Mesendoderm (in vitro differentiated cells): ENCODE results near the gene GNA14.

Experiments
- DNase-seq: peaks from one replicate; pipeline ENCODE4 v3.0.0; 2013
- H2AK5ac ChIP-seq: 2 replicates; pipeline ENCODE4 v1.6.1; 2013; ENCODE audit warnings: low read length, inconsistent platforms
- H2BK120ac ChIP-seq: 2 replicates; pipeline ENCODE4 v1.6.1; 2013; ENCODE audit warnings: low read depth, mild to moderate bottlenecking, low read length, moderate library complexity, mixed read lengths
- H2BK15ac ChIP-seq: replicated peaks from 2 replicates; pipeline ENCODE4 v1.6.1; 2013; ENCODE audit warnings: low read depth, mild to moderate bottlenecking, moderate library complexity
- H2BK5ac ChIP-seq: 2 replicates; pipeline ENCODE4 v1.6.1; 2013; ENCODE audit warnings: low read length, inconsistent platforms
- H3K18ac ChIP-seq: 2 replicates; pipeline ENCODE4 v1.6.1; 2013; ENCODE audit warnings: mild to moderate bottlenecking, low read length, mixed read lengths
- H3K23ac ChIP-seq: one replicate; pipeline ENCODE4 v1.6.1; 2013; ENCODE audit warnings: low read length
- H3K27ac ChIP-seq: 2 replicates; pipeline ENCODE4 v1.5.1; 2013; ENCODE audit warnings: low read depth, mild to moderate bottlenecking, inconsistent platforms, low read length, moderate library complexity
- H3K27me3 ChIP-seq: 2 replicates; pipeline ENCODE4 v1.6.1; 2013; ENCODE audit warnings: low read length, control low read depth, mild to moderate bottlenecking, inconsistent platforms; ENCODE audit not compliant: insufficient read depth, poor library complexity
- H3K36me3 ChIP-seq: 2 replicates; pipeline ENCODE4 v1.6.1; 2013; ENCODE audit warnings: low read length, inconsistent platforms; ENCODE audit not compliant: control insufficient read depth, insufficient read depth
- H3K4ac ChIP-seq: one replicate; pipeline ENCODE4 v1.6.1; 2013; ENCODE audit warnings: low read depth, mild to moderate bottlenecking, low read length, moderate library complexity
- H3K4me1 ChIP-seq: 2 replicates; pipeline ENCODE4 v1.6.1; 2013; ENCODE audit warnings: low read depth, low read length, inconsistent platforms; ENCODE audit not compliant: control insufficient read depth
- H3K4me2 ChIP-seq: 2 replicates; pipeline ENCODE4 v1.6.1; 2013; ENCODE audit warnings: low read length
- H3K4me3 ChIP-seq: 2 replicates; pipeline ENCODE4 v1.5.1; 2013; ENCODE audit warnings: mild to moderate bottlenecking, low read length
- H3K56ac ChIP-seq: one replicate; pipeline ENCODE4 v1.6.1; 2013; ENCODE audit warnings: low read length
- H3K79me1 ChIP-seq: 2 replicates; pipeline ENCODE4 v1.6.1; 2013; ENCODE audit warnings: low read length, inconsistent platforms
- H3K79me2 ChIP-seq: 2 replicates; pipeline ENCODE4 v1.6.1; 2013; ENCODE audit warnings: mild to moderate bottlenecking, low read length; ENCODE audit not compliant: control insufficient read depth, insufficient read depth
- H3K9ac ChIP-seq: 2 replicates; pipeline ENCODE4 v1.6.1; 2013; ENCODE audit warnings: low read length, inconsistent platforms
- H4K5ac ChIP-seq: one replicate; pipeline ENCODE4 v1.6.1; 2013; ENCODE audit warnings: low read length
- H4K8ac ChIP-seq: one replicate; pipeline ENCODE4 v1.6.1; 2013; ENCODE audit warnings: low read depth, mild to moderate bottlenecking, control low read depth, low read length, moderate library complexity
- WGBS: extraction: QIAGEN DNeasy Blood & Tissue Kit; methylation state at CpG from one replicate; pipeline ENCODE4 v1.1.7; 2013; ENCODE audit warnings: low lambda C conversion rate, missing lambda C conversion rate; ENCODE audit not compliant: insufficient coverage; ENCODE audit errors: extremely low coverage; 5-methylcytosine and 5-hydroxymethylcytosine counted together

Gene GNA14

GRCh38 chr9:77424993-77425392 lies 223.1 kb downstream of the GNA14 start:
- no peak overlapping the region for H3K4me3 ChIP-seq
- no peak overlapping the region for H3K4me2 ChIP-seq
- no peak overlapping the region for H4K8ac ChIP-seq
- H3K36me3 ChIP-seq, result no peaks in the 10 kb centered on the region
- H3K4me1 ChIP-seq, result no peaks in the 10 kb centered on the region
- no peak overlapping the region for H4K5ac ChIP-seq
- no CpG with 5 or more reads among the region's 2 CpGs for WGBS
- no peak overlapping the region for H2AK5ac ChIP-seq
- H3K23ac ChIP-seq, result no peak overlapping the region
- H3K4ac ChIP-seq, result no peak overlapping the region
- no peaks in the 10 kb centered on the region for H3K79me1 ChIP-seq
- no peak overlapping the region for H2BK120ac ChIP-seq
- H2BK5ac ChIP-seq, result no peak overlapping the region
- H2BK15ac ChIP-seq, result no peak overlapping the region
- no peaks in the 10 kb centered on the region for H3K27me3 ChIP-seq
- H3K18ac ChIP-seq, result no peak overlapping the region
- H3K27ac ChIP-seq, result no peak overlapping the region
- H3K79me2 ChIP-seq, result no peaks in the 10 kb centered on the region
- DNase-seq, result no peak
- H3K56ac ChIP-seq, result no peak overlapping the region
- H3K9ac ChIP-seq, result no peak overlapping the region

GRCh38 chr9:77423841-77424240 lies 224.3 kb downstream of the GNA14 start:
- Histone ChIP-seq H3K18ac (no peak overlapping the region), H3K4me1 (no peaks in the 10 kb centered on the region), H2BK120ac (no peak overlapping the region), H3K79me2 (no peaks in the 10 kb centered on the region), H3K23ac (no peak overlapping the region), H2BK15ac (no peak overlapping the region), H3K4ac (no peak overlapping the region), H3K79me1 (no peaks in the 10 kb centered on the region), H3K56ac (no peak overlapping the region), H2AK5ac (no peak overlapping the region), H4K5ac (no peak overlapping the region), H3K4me2 (no peak overlapping the region), H3K27me3 (no peaks in the 10 kb centered on the region), H3K36me3 (no peaks in the 10 kb centered on the region), H4K8ac (no peak overlapping the region), H3K9ac (no peak overlapping the region), H3K27ac (no peak overlapping the region), H2BK5ac (no peak overlapping the region), H3K4me3 (no peak overlapping the region)
- no peak for DNase-seq
- no CpG with 5 or more reads among the region's 3 CpGs for WGBS

GRCh38 chr9:77422969-77423368 lies 225.2 kb downstream of the GNA14 start:
- H4K8ac ChIP-seq, result no peak overlapping the region
- H4K5ac ChIP-seq, result no peak overlapping the region
- H3K9ac ChIP-seq, result no peak overlapping the region
- no peak overlapping the region for H2BK5ac ChIP-seq
- no peak overlapping the region for H2BK120ac ChIP-seq
- H3K4me3 ChIP-seq, result no peak overlapping the region
- no peak overlapping the region for H3K4ac ChIP-seq
- WGBS, result no CpG with 5 or more reads among the region's 3 CpGs
- H2AK5ac ChIP-seq, result no peak overlapping the region
- no peaks in the 10 kb centered on the region for H3K79me2 ChIP-seq
- H3K27me3 ChIP-seq, result no peaks in the 10 kb centered on the region
- no peak overlapping the region for H3K4me2 ChIP-seq
- H3K27ac ChIP-seq, result no peak overlapping the region
- no peaks in the 10 kb centered on the region for H3K4me1 ChIP-seq
- no peak overlapping the region for H3K23ac ChIP-seq
- H2BK15ac ChIP-seq, result no peak overlapping the region
- no peaks in the 10 kb centered on the region for H3K36me3 ChIP-seq
- H3K79me1 ChIP-seq, result no peaks in the 10 kb centered on the region
- no peak overlapping the region for H3K56ac ChIP-seq
- no peak overlapping the region for H3K18ac ChIP-seq
- no peak for DNase-seq

GRCh38 chr9:77421506-77422265 lies 226.4 kb downstream of the GNA14 start:
- no peak overlapping the region for H3K9ac ChIP-seq
- no peaks in the 10 kb centered on the region for H3K79me2 ChIP-seq
- H3K4me1 ChIP-seq, result no peaks in the 10 kb centered on the region
- H2BK5ac ChIP-seq, result no peak overlapping the region
- no CpG with 5 or more reads among the region's 10 CpGs for WGBS
- no peak overlapping the region for H4K8ac ChIP-seq
- no peaks in the 10 kb centered on the region for H3K27me3 ChIP-seq
- no peaks in the 10 kb centered on the region for H3K79me1 ChIP-seq
- H2AK5ac ChIP-seq, result no peak overlapping the region
- H4K5ac ChIP-seq, result no peak overlapping the region
- no peak overlapping the region for H2BK120ac ChIP-seq
- peak; percentile 25 for DNase-seq
- no peak overlapping the region for H3K18ac ChIP-seq
- no peak overlapping the region for H3K27ac ChIP-seq
- H3K23ac ChIP-seq, result no peak overlapping the region
- no peak overlapping the region for H3K4me2 ChIP-seq
- H3K56ac ChIP-seq, result no peak overlapping the region
- no peak overlapping the region for H3K4ac ChIP-seq
- H3K4me3 ChIP-seq, result no peak overlapping the region
- H3K36me3 ChIP-seq, result no peaks in the 10 kb centered on the region
- H2BK15ac ChIP-seq, result no peak overlapping the region

DNA sequence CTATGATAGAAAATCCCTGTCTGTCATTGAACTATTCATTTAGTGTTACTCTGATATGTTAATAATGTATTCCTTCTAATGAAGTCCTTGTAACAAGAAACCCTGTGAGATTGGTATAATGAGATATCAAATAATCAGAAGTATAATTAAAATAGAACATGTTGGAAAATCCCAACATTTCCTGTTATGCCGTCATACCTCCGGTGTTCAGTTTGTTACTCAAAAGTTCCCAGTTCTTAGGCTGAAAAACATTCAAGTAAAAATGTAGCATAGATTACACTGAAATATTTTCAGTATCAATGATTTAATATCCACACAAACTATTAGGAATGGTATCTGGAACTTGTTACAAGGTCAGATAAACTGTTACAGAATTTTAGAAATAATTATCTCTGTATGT lies 227.5 kb downstream of the GNA14 start:
- Histone ChIP-seq H4K8ac (no peak overlapping the region), H3K79me2 (no peaks in the 10 kb centered on the region), H3K79me1 (no peaks in the 10 kb centered on the region), H3K56ac (no peak overlapping the region), H3K18ac (no peak overlapping the region), H3K36me3 (no peaks in the 10 kb centered on the region), H3K9ac (no peak overlapping the region), H3K27me3 (no peaks in the 10 kb centered on the region), H3K4me3 (no peak overlapping the region), H3K4me1 (no peaks in the 10 kb centered on the region), H2BK120ac (no peak overlapping the region), H3K27ac (no peak overlapping the region), H3K23ac (no peak overlapping the region), H3K4ac (no peak overlapping the region), H2BK15ac (no peak overlapping the region), H2BK5ac (no peak overlapping the region), H3K4me2 (no peak overlapping the region), H2AK5ac (no peak overlapping the region), H4K5ac (no peak overlapping the region)
- no CpG with 5 or more reads among the region's 2 CpGs for WGBS
- no peak for DNase-seq

- H3K18ac ChIP-seq, result no peak overlapping the region
- DNase-seq, result no peak
- H3K27ac ChIP-seq, result no peak overlapping the region
Measured at GRCh38 chr9:77418226-77418625, 229.9 kb downstream of the GNA14 start.

More at GRCh38 chr9:77418226-77418625, 229.9 kb downstream of the GNA14 start:
- Histone ChIP-seq H4K5ac (no peak overlapping the region), H3K23ac (no peak overlapping the region), H4K8ac (no peak overlapping the region), H2BK120ac (no peak overlapping the region), H3K79me2 (no peaks in the 10 kb centered on the region), H3K79me1 (no peaks in the 10 kb centered on the region), H3K4me2 (no peak overlapping the region), H2BK15ac (no peak overlapping the region), H3K36me3 (no peaks in the 10 kb centered on the region), H3K56ac (no peak overlapping the region), H3K4me1 (no peaks in the 10 kb centered on the region), H3K27me3 (no peaks in the 10 kb centered on the region), H3K4ac (no peak overlapping the region), H2AK5ac (no peak overlapping the region), H2BK5ac (no peak overlapping the region), H3K4me3 (no peak overlapping the region), H3K9ac (no peak overlapping the region)
